HG02981 (cell line): ENCODE data around the gene ZNF146.
"Not testable (repeated sequence)": the region's sequence is repeated elsewhere in the genome, so short reads cannot be mapped to it uniquely, and the experiment has no call there.

Experiments used
- ATAC-seq: cut with Tn5 transposase; IDR thresholded peaks from one replicate; pipeline ENCODE4 v1.9.1; 2021; ENCODE audit warnings: mild to moderate bottlenecking, moderate library complexity; ENCODE audit not compliant: unreplicated experiment

The ZNF146 gene

DNA sequence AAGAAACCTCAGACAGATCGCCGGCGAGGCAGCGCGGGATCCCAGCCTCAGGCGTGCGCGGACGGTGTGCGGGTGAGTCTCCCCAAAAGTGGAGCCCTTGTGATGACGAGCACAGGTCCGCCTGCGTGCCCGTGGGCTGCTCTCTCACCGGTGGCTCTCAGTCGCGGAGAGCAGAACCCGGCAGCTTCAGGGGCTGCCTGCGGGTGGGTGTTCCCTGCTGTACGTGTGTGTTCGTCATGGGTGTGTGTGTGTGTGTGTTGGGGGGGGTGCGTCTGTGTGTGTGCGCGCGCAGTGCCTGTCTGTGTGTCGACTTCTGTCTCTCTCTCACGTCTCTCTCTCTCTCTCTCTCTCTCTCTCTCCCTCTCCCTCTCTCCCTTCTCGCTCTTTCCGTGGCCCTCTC, 54.4 kb downstream of the ZNF146 start:
- ATAC-seq: not testable (repeated sequence)
